IMR-90 (cell line): ENCODE results near the gene DENND1A.

Experiments used
- BHLHE40 ChIP-seq: fragments of 150-350 bp; IDR thresholded peaks from 2 replicates; pipeline ENCODE4 v1.6.1; 2016; ENCODE audit warnings: mild to moderate bottlenecking, low read depth, low read length
- CEBPB ChIP-seq: IDR thresholded peaks from 2 replicates; pipeline ENCODE4 v1.6.1; 2012; ENCODE audit warnings: low read depth, low read length, improper control_type of control experiment
- ELK1 ChIP-seq: fragments of 150-350 bp; IDR thresholded peaks from 2 replicates; pipeline ENCODE4 v1.6.1; 2016; ENCODE audit warnings: low read depth, mild to moderate bottlenecking, low read length, moderate library complexity, borderline replicate concordance
- FOS ChIP-seq: fragments of 150-350 bp; IDR thresholded peaks from 2 replicates; pipeline ENCODE4 v1.6.1; 2016; ENCODE audit warnings: low read depth, low read length
- MAZ ChIP-seq: IDR thresholded peaks from 2 replicates; pipeline ENCODE4 v1.6.1; 2012; ENCODE audit warnings: low read depth, mild to moderate bottlenecking, low read length, improper control_type of control experiment, moderate library complexity, borderline replicate concordance
- MXI1 ChIP-seq: IDR thresholded peaks from 2 replicates; pipeline ENCODE4 v1.6.1; 2012; ENCODE audit warnings: low read depth, mild to moderate bottlenecking, low read length, moderate library complexity, borderline replicate concordance
- POLR2A ChIP-seq: IDR thresholded peaks from 2 replicates; pipeline ENCODE4 v1.6.1; 2012; ENCODE audit warnings: mild to moderate bottlenecking, low read depth, low read length
- RAD21 ChIP-seq: IDR thresholded peaks from 2 replicates; pipeline ENCODE4 v1.6.1; 2012; ENCODE audit warnings: low read length, improper control_type of control experiment
- RCOR1 ChIP-seq: IDR thresholded peaks from 2 replicates; pipeline ENCODE4 v1.6.1; 2012; ENCODE audit warnings: mild to moderate bottlenecking, low read length, improper control_type of control experiment; ENCODE audit not compliant: insufficient replicate concordance
- RFX5 ChIP-seq: IDR thresholded peaks from 2 replicates; pipeline ENCODE4 v1.8.0; 2012; ENCODE audit warnings: low read depth, mild to moderate bottlenecking, low read length, moderate library complexity
- SMC3 ChIP-seq: fragments of 150-350 bp; IDR thresholded peaks from 2 replicates; pipeline ENCODE4 v1.6.1; 2016; ENCODE audit warnings: low read depth, mild to moderate bottlenecking, antibody characterized with exemption, low read length, moderate library complexity
- TF ChIP-seq, protein P1 (sequence below): conservative IDR thresholded peaks from 2 replicates; pipeline ENCODE4 v1.5.1; 2012; ENCODE audit warnings: mild to moderate bottlenecking, low read depth, low read length, improper control_type of control experiment

DNA sequence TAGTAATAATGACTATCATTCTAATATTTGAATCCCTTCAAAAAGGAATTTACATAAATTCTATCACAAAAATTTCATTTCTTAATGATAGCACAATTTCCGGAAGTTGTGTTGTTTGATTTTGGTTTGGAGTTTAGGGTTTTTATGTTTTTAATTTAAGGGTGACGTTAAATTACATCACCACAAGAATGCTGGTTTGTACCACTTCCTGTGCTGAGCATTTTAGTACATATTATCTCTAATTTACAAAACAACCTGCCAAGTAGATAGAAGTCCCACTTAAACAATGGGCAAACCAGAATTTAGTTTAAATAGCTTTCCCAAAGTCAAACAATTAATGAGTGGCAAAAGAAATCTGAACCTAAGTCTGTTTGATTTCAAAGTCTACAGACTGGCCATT, 63.4 kb downstream of the DENND1A start:
- TF ChIP-seq FOS (no peak), CEBPB (no peak), POLR2A (no peak), MAZ (no peak), ELK1 (no peak), RAD21 (no peak), RFX5 (no peak), RCOR1 (no peak), SMC3 (no peak), MXI1 (no peak), BHLHE40 (no peak)
- TF ChIP-seq, protein P1, sequence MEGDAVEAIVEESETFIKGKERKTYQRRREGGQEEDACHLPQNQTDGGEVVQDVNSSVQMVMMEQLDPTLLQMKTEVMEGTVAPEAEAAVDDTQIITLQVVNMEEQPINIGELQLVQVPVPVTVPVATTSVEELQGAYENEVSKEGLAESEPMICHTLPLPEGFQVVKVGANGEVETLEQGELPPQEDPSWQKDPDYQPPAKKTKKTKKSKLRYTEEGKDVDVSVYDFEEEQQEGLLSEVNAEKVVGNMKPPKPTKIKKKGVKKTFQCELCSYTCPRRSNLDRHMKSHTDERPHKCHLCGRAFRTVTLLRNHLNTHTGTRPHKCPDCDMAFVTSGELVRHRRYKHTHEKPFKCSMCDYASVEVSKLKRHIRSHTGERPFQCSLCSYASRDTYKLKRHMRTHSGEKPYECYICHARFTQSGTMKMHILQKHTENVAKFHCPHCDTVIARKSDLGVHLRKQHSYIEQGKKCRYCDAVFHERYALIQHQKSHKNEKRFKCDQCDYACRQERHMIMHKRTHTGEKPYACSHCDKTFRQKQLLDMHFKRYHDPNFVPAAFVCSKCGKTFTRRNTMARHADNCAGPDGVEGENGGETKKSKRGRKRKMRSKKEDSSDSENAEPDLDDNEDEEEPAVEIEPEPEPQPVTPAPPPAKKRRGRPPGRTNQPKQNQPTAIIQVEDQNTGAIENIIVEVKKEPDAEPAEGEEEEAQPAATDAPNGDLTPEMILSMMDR: no peak
